ENCODE measurements around the gene TFF3. TPM values are rescaled to one million over a fixed set of nuclear protein-coding genes. Genes with fewer than 3 reads are reported as not detected.

The TFF3 gene
- total and polyA plus RNA-seq, 10 of the 15 experiments (the other 5 are each of a cell fraction or from before 2014, with no cell fraction given) = not detected

DNA sequence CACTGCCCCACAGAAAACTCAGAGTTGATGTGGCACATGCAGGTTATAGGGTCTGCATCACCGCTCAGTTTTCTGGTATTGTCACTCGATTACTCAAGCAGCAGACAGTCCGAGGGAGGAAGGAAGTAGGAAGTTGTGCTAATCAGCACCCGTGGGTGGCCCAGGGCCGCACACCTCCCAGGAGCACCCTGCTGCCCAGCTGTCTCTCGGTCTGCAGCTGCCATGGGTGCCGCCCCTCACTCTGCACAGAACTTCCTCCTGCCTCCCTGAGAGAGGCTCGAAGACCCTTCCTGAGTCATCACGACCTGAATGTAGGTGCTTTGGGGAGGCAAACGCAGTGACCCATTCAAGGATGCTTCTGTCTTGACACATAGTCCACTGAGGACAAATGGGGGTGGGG, 4.2 kb upstream of the TFF3 start (continued):
- TF ChIP-seq, protein P1, sequence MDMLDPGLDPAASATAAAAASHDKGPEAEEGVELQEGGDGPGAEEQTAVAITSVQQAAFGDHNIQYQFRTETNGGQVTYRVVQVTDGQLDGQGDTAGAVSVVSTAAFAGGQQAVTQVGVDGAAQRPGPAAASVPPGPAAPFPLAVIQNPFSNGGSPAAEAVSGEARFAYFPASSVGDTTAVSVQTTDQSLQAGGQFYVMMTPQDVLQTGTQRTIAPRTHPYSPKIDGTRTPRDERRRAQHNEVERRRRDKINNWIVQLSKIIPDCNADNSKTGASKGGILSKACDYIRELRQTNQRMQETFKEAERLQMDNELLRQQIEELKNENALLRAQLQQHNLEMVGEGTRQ (IDR thresholded peaks at IDR 0.05; ENCODE audit: borderline replicate concordance, low read depth, low read length) = no peak
- 0 out of 2 replicates have a peak, but pooled peaks have one; percentile 40 for TF ChIP-seq TCF3 (IDR thresholded peaks at IDR 0.05; ENCODE audit: borderline replicate concordance, insufficient read depth, low read depth, low read length)
- TF ChIP-seq, protein P2, sequence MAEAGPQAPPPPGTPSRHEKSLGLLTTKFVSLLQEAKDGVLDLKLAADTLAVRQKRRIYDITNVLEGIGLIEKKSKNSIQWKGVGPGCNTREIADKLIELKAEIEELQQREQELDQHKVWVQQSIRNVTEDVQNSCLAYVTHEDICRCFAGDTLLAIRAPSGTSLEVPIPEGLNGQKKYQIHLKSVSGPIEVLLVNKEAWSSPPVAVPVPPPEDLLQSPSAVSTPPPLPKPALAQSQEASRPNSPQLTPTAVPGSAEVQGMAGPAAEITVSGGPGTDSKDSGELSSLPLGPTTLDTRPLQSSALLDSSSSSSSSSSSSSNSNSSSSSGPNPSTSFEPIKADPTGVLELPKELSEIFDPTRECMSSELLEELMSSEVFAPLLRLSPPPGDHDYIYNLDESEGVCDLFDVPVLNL (IDR thresholded peaks at IDR 0.05; ENCODE audit: low read depth, low read length) = no peak
- TF ChIP-seq ETV6 (conservative IDR thresholded peaks at IDR 0.05 in 1 of 2, IDR thresholded peaks at IDR 0.05 in 1 of 2; ENCODE audit: borderline replicate concordance in 1 of 2, low read depth in 1 of 2) = peak in 1 of 2 experiments; percentile 73; a peak in 1 of 4 replicates
- TF ChIP-seq IKZF1 (conservative IDR thresholded peaks at IDR 0.05) = peak; percentile 40; the same call in 1 of the 2 replicates
- no peak for TF ChIP-seq CREM (IDR thresholded peaks at IDR 0.05; ENCODE audit: low read depth)
- TF ChIP-seq, protein P3, sequence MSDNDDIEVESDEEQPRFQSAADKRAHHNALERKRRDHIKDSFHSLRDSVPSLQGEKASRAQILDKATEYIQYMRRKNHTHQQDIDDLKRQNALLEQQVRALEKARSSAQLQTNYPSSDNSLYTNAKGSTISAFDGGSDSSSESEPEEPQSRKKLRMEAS (IDR thresholded peaks at IDR 0.05; ENCODE audit: low read depth, low read length) = no peak
- no peak for TF ChIP-seq NFIC (IDR thresholded peaks at IDR 0.05; ENCODE audit: low read depth, low read length)

Measured in GM12878 (cell line).